ENCODE results near the gene HES3.

GRCh38 chr1:6207921-6208320 lies 36.1 kb upstream of the HES3 start:
- no peak for TF ChIP-seq CTCF (IDR thresholded peaks at IDR 0.05)
- TF ChIP-seq POLR2A (IDR thresholded peaks at IDR 0.05): no peak

Data from Peyer's patch (tissue), 4 donors.